GM18498 (cell line): ENCODE data around the gene ZNF79.

Experiments used
- ATAC-seq: cut with Tn5 transposase; IDR thresholded peaks from one replicate; pipeline ENCODE4 v1.9.1; 2021; ENCODE audit warnings: mild to moderate bottlenecking, moderate library complexity; ENCODE audit not compliant: unreplicated experiment

Gene ZNF79

DNA sequence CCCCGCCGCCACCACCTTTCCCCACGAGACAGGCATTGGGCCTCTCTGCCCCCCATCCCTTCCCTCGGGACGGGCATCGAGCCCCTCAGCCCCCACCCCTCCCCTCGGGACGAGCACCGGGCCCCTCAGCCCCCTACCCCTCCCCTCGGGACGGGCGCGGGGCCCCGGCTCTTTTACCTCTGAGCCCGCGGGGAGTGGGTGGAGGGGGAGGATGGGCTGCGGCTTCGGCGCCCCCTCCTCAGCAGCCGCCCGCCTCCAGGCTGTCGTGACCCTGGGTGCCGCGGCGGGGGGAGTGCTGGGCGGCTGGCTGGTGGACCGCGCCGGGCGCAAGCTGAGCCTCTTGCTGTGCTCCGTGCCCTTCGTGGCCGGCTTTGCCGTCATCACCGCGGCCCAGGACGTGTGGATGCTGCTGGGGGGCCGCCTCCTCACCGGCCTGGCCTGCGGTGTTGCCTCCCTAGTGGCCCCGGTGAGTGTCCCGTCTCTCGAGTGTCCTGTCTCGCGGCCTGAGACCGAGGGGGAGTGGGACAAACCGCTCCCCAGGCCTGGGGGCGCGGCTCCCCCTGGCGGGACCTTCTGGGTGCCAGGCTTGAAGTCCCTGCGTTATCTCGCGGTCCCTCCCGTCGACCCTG lies 26.4 kb upstream of the ZNF79 start:
- ATAC-seq, result no peak

DNA sequence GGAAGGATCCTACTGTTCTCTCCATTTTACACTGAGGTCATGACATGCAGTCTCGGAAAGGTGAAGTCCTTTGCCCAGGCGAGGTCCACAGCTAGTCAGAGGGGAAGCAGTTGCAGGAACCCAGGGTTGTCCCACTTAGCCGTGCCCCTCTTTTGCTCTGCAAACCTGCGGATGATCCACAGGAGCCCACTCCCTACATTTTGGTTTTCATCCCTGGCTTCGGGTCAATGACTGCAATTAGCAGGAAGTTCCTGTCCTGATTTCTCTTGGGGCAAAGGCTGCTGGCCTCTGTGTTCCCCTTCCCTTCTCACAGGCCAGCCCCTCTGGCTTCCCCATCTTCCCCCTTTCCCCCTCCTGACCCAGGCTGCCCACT lies 25.9 kb upstream of the ZNF79 start:
- no peak for ATAC-seq

DNA sequence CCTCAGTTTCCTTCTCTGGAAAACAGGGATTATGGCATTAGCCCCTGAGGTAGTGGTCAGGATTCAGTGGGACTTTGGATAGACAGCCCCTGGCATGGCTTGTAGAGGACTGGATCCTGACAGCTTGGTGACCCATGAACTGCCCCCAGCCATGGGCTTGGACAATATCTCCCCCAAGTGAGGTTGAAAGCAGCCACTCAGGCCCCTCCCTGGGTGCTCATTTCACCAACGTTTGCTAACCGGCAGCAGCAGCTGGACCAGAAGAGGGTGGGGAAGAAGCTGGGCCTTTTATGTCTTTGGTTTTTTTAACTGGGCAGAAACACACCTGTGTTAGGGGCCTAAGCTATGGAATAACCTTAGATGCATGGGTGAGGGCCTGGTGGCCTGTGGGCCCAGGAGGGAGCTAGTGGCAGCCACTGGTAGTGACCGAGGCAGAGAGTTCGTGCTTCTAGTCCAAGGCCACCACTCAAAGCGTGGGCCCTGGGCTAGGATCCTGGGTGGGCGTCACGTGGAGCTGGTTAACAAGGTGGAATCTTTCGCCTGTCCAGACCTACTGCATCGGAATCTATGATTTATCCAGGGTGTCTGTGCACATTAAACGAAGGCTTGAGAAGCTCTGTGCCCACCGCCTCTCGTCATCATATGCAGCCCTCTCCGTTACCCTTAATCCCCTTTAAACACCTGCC lies 25.3 kb upstream of the ZNF79 start:
- ATAC-seq, result no peak

DNA sequence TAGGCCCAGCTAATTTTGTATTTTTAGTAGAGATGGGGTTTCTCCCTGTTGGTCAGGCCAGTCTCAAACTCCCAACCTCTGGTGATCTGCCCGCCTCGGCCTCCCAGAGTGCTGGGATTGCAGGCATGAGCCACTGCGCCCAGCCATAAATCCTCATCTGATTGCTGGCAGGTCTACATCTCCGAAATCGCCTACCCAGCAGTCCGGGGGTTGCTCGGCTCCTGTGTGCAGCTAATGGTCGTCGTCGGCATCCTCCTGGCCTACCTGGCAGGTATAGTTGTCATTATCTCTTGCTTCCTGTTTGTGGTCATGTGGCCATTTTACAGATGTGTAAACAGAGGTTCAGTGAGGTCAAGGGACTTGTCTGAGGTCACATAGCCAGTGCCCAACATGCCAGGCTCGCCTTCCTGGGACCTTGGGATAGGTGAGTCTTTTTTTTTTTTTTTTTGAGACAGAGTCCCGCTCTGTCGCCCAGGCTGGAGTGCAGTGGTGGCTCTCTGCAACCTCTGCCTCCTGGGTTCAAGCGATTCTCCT lies 24.4 kb upstream of the ZNF79 start:
- ATAC-seq, result no peak

DNA sequence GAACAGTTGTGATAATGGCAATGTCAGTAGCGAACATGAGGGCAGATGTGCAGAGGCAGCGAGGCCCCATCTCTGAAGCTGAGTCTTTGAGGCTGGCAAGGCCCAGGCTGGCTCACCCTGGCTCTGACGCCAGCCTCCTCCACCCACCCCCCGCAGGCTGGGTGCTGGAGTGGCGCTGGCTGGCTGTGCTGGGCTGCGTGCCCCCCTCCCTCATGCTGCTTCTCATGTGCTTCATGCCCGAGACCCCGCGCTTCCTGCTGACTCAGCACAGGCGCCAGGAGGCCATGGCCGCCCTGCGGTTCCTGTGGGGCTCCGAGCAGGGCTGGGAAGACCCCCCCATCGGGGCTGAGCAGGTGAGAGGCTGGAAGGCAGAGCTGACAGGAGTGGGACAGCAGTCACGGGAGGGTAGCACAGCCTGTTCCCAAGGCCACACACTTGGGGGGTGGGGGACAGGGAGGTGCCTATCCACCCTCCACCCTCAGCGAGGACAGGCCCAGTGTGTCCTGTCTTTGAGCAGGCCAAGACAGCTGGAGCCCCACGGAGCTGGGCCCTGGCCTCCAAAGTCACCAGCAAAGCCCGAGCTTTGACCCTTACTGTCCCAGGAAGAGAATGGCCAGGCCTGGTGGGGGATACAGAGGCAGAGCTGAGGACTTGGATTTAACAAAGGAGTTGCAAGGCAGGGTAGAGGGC lies 21.6 kb upstream of the ZNF79 start:
- no peak for ATAC-seq

DNA sequence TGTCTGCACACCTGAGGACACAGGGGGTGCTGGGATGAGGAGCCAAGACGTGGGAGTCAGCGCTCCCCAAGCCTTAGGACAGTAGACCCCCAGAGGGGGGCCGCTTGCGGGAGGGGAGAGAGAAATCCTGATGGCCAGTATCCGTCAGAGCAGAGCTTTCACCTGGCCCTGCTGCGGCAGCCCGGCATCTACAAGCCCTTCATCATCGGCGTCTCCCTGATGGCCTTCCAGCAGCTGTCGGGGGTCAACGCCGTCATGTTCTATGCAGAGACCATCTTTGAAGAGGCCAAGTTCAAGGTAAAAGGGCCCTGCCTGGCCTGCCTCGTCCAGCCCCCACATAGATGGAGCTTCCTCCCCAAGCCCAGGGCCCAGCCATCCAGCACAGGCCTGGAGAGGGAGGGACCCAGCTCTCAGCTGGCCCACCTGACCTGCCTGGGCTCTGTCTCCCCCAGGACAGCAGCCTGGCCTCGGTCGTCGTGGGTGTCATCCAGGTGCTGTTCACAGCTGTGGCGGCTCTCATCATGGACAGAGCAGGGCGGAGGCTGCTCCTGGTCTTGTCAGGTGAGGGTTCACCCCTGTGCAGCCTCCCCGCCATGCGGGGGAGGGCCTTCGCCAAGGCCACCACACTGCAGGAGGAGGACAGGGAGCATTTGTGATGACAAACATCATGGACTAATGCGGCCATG lies 20.5 kb upstream of the ZNF79 start:
- no peak for ATAC-seq

DNA sequence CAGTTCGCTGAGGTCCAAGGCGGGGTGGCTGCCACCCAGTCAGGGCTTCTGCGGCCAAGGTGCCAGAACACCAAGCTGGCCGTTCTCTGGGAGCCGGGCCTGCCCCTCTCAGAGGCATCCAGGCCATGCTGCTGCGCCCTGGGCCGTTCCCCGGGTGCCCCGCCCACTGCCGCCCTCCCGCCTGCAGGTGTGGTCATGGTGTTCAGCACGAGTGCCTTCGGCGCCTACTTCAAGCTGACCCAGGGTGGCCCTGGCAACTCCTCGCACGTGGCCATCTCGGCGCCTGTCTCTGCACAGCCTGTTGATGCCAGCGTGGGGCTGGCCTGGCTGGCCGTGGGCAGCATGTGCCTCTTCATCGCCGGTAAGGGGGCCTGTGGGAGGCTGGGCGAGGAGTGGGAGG lies 19.6 kb upstream of the ZNF79 start:
- ATAC-seq, result no peak

DNA sequence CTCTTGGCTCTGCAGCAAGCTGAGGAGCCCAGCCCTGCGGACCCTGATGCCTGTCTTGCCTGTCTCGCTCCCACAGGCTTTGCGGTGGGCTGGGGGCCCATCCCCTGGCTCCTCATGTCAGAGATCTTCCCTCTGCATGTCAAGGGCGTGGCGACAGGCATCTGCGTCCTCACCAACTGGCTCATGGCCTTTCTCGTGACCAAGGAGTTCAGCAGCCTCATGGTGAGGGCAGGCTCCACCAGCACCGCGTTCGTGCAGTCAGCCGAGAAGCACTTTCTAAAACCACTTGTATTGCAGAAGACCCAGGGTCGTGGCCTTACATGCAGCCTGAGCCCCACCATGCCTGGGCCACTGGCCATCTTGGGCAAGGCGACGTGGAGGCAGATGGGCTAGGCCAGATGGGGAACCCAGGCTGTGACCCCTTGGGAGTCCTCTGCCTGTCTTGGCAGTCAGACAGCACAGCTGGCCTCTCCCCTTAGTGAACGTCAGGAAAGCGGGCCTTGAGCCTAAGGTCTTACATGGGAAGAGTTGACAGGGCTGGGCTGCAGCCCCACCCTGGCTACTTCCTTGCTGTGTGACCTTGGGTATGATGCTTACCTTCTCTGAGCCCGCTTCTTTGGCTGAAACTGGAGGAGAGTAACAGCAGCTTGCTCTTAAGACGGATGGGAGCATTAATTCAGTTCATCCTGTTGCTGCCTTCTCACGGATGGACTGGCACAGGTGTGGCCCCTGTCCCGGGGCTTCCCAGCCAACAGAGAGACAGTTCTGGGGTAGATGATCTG lies 18.6 kb upstream of the ZNF79 start:
- ATAC-seq, result no peak

DNA sequence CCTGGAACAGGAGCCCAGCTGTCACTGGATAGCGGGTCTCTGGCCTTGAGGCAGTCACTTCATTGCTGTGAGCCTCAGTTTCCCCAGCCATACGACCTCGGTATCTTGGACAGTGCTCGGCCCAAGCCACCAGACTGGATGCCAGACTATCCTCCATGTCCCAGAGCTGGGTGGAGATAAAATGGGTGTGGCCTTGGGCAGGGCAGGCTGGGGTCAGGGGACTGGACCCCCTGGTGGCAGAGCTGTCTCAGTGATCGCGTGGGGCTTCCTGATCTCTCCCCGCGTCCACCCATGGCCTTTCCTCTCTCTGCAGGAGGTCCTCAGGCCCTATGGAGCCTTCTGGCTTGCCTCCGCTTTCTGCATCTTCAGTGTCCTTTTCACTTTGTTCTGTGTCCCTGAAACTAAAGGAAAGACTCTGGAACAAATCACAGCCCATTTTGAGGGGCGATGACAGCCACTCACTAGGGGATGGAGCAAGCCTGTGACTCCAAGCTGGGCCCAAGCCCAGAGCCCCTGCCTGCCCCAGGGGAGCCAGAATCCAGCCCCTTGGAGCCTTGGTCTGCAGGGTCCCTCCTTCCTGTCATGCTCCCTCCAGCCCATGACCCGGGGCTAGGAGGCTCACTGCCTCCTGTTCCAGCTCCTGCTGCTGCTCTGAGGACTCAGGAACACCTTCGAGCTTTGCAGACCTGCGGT lies 17.2 kb upstream of the ZNF79 start:
- no peak for ATAC-seq

DNA sequence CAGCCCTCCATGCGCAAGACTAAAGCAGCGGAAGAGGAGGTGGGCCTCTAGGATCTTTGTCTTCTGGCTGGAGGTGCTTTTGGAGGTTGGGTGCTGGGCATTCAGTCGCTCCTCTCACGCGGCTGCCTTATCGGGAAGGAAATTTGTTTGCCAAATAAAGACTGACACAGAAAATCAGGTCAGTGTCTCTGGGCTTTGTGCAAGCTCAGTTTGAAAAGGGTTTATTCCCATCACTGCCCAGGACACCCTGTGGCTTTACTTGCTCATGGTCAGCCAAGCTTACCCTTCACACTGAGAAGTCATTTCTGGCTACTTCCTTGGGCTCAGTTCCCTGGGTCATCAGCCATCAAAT lies 16.7 kb upstream of the ZNF79 start:
- no peak for ATAC-seq

DNA sequence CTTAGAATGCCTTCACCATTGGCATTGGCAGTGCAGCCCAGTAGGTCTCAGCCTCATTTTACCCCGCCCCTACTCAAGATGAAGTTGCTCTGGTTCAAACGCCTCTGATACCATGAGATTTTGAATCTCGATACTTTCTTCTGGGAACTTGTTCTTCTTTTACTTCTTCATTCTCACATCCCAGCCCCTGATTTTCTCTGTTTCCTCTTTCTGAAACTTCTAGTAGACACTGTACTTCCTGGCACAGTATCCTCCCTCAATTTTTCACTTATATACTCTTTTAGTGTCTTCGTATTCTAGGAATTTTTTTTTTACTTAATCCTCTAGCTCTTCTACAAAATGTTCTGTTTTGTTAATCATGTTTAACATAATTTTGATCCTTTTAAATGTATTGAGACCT lies 13.1 kb upstream of the ZNF79 start:
- no peak for ATAC-seq

DNA sequence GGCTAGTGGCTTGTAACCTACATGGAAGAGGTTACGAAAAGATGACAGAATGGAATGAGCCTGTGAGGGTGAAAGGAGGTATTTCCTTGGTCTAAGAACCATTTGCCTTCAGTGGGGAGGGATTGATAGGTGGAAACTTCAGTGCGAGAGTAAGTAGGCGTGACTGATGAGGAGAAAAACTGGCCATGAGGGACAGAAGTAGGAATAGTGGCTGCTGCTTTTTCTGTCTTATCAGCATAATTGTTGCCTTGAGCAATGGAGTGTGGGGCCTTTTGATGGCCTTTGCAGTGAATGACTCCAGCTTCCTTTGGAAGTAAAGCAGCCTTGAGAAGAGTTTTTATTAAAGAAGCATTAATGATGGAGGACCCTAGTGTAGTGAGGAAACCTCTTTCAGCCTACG lies 9.0 kb upstream of the ZNF79 start:
- no peak for ATAC-seq

DNA sequence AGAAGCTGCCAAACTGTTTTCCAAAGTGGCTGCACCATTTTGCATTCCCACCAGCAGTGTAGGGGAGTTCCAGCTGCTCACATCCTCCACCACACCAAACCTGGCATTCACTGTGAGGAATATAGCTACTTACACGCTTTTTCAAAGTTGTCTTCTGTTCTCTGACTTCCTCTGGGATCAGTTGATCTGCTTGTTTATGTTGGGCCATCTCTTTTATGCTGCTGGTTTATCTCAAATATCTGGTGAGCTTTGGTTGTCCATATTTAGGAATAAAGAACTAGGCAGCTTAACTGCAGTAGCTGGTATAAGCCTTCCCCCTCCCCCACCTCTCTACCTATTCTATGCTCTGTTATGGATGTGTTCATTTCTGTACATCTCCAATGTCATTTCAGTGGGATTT lies 8.5 kb upstream of the ZNF79 start:
- ATAC-seq, result no peak

DNA sequence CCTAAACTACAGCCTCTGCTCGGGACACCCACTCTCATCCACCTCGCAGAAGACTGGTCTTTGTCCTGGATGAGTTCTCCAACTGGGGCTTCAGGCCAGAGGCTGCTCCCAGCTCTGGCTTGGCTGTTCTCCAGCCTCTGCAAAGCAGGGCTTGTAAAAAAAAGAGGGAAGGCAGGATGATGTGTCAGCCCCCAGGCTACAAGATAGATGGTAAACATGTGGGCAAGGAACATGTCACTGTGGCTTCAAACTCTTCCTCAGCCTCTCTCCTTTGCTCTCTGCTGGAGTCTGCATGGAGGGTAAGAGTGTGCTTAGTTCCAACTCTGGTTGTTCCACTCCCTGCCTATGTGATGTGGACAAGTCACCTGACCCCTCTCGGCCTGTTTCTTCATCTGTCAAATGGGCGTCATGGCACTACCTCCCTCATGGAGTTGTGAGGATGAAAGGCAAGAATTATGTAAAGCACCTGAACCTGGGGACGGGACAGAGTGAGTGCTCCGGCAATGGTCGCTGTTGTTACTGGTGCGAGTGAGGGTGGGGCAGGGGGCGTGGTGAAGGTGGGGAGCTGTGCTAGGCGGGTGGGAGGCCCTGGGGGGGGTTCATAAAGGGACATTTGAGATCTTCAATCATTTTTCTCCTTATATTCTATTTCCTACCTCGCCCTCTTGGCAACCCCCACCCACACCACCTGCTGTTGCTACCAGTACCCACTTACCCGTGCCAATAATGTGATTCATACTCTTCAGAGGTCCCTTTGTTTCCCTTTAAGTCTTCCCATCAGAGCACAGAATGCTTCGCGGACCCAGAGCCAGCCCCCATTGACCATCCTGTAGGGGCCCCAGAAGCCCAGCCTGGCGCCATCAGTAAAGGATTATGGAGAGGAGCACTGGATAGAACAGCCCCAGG lies 6.8 kb upstream of the ZNF79 start:
- ATAC-seq, result no peak

DNA sequence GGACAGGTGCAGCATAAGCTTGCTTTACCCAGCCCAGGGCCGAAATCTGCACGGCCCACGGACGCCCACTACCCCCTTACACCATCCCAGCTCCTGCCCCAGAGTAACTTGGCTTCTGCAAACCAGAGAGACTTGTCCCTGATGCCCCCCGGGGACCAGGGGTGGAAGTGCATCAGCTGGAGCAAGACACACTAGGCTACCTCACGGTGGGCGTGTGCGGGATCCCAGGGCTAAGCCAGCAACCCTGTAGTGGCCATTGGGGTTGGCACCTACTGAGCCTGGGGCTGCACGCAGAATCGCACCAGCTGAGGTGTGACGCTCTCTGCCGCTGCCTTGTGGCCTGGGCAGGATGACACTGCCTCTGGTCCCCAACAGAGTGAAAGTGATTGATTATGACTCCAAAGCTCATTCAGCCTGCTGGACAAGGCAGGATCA lies 6.1 kb upstream of the ZNF79 start:
- no peak for ATAC-seq

DNA sequence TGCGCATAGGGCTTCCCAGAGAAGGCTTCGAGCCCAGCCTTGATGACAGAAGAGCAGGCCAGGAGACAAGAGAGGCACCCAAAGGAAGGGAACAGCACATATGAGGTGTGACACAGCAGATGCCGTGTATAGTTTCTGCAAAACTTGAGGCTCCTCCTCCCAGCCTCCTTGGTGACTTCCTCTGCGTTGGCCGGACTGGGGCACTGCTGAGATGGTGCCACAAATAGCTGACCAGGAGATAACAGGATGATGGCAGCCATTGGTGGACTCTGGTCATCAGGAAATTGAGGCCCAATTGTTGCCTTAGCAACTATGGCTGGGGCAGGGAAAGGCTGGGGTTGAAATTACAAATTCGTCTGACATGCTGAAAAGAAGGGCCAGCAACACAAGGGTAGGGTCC lies 4.8 kb upstream of the ZNF79 start:
- ATAC-seq, result no peak

DNA sequence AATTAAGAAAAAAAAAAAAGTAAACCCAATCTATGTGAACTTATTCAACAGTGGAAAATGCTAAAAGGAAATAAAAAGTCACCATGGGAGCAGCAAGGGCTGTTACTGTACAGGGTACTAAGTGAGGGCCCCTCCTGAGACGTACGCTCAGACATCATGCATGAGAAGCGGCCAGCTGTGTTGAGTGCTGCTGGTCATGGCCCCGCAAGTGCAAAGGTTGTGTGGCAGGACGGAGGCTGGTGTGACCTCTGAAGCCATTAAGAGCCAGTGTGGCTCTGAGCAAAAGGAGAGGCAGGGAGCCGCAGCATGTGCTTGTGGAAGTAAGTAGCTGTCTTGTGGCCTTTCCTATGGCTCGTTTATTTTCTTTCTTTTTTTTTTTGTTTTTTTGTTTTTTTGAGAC lies 3.1 kb upstream of the ZNF79 start:
- ATAC-seq, result no peak

DNA sequence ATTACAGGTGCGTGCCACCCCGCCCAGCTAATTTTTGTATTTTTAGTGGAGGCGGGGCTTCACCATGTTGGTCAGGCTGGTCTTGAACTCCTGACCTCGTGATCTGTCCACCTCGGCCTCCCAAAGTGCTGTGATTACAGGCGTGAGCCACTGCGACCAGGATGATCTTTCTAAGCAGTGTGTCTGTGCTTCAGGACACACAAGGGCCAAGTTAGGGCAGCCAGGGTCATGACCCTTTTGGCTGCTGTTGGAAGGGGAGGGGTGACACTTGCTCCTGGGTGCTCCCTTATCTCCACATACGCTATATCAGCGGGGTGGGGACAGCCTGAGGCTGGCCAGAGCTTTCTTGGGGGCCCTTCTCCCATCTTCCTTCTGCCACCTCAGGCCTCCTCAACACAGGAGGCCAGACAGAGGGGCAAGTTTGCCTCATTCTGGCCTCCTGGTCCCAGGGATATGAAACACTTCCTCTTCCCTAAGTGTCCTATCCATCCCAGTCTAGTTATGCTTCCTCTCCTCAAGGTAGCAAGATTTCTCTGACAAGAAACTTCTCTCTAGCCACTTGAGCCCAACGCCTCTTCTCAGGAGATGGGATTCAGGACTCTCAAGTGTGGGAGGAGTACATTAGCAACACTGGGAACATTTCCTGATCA lies 1.9 kb upstream of the ZNF79 start:
- no peak for ATAC-seq

DNA sequence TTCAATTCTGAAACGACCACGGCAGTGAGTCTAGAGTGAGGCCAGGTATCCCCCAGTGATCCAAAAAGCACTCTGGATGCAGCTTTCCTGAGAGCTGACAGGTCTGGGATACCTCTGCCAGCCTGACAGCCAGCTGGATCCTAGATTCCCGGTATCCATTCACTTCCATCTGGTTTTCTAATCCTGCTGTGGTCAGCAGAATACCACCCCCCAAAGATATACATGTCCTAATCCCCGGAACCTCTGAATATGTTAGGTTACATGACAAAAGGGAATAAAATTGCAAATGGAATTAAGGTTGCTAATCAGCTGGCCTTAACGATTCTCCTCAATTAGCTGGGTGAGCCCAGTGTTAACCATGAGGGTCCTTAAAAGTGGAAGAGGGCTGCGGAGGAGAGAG lies 1.4 kb upstream of the ZNF79 start:
- ATAC-seq, result no peak
